ENCODE measurements around the gene RORC.

DNA sequence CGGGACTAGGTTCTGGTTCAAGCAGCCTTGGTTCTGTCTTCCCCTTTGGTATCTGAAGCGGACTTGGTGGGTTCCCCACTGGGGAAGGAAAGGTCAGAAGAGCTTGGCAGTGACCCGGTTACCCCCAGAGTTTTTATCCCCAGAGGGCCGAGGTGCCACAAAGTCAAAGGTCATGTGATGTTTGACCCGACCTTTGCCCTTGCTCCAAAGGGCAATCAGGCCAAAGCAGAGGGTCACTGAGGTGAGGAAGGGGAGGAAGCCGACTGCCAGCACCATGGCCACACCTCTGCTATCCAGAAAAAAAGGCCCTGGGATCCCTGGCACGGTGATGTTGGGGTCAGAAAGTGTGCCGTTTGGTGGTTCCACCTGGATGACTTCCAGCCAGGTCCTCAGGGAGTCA is 30.8 kb downstream of the RORC start:
- TF ChIP-seq EZH2 (IDR thresholded peaks at IDR 0.05; ENCODE audit: low read length, missing control alignments), result no peak
- no peak for TF ChIP-seq CTCF (conservative IDR thresholded peaks at IDR 0.05 in 1 of 2, IDR thresholded peaks at IDR 0.05 in 1 of 2; ENCODE audit: low read depth in 1 of 2, low read length in 2 of 2)

All from fibroblast of lung (primary cell).